ENCODE measurements around the gene IL1RAPL1. TPM values are rescaled to one million over a fixed set of nuclear protein-coding genes. Genes with fewer than 3 reads are reported as not detected.
"Not testable (repeated sequence)": the region's sequence is repeated elsewhere in the genome, so short reads cannot be mapped to it uniquely, and the experiment has no call there.

The IL1RAPL1 gene
- total RNA-seq, 1 donor from 2014 or later: not detected

GRCh38 chrX:29243942-29244341 is 656.7 kb downstream of the IL1RAPL1 start:
- DNase-seq (ENCODE audit: low spot score): no peak

GRCh38 chrX:29254515-29254914 is 667.3 kb downstream of the IL1RAPL1 start:
- no peak for DNase-seq (ENCODE audit: low spot score)

GRCh38 chrX:29257521-29257920 is 670.3 kb downstream of the IL1RAPL1 start:
- DNase-seq (ENCODE audit: low spot score): no peak

DNA sequence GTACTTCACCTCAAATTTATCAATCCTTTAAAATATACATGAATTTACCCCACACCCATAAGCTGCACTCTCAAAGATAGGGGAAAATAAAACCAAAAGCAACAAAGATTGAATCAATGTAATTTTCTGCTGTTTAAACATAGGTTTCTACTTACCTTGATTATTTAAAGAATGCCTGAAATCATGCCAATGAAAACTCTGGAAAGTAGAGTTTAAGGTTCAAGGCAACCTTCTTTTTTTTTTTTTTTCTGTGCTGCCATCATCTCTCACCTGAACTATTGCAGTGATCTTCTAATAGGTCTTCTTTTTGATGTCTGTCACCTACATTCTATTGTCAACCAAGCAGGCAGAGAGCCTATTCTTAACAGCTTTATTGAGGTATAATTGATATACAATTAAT is 682.1 kb downstream of the IL1RAPL1 start:
- DNase-seq (ENCODE audit: low spot score): no peak

GRCh38 chrX:29274517-29274916 is 687.3 kb downstream of the IL1RAPL1 start:
- DNase-seq (ENCODE audit: low spot score): no peak

GRCh38 chrX:29275928-29276327 is 688.7 kb downstream of the IL1RAPL1 start:
- DNase-seq (ENCODE audit: low spot score): no peak

DNA sequence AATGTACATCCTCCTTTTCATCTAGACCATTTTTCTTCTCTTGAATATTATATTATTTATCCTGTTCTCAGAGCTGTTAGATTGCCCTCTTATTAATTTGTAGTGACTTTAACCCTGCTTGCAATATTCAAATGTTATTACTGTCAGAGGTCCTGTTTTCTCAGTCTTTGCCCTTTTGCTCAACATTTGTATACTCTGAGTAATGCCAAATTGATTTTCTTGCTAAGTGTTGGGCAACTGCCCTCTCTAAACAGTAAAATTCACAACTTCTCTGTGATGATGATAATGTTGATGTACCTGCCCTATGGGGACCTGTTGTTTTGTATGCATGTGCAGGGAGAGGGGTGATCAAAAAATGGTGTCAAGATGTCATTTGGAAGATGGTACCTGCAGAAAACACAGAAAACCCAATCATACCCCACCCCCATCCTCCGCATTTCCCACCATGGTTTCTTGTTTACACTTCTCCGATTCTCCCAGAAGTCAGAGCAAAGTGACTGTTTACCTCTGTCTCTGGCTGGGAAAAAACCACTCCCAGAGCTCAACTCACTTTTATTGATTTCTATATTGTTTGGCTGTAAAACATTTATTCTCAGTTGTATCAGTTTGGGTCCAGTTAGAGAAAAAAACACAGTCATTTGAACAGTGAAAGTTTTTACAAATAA is 694.0 kb downstream of the IL1RAPL1 start:
- DNase-seq (ENCODE audit: low spot score): no peak

DNA sequence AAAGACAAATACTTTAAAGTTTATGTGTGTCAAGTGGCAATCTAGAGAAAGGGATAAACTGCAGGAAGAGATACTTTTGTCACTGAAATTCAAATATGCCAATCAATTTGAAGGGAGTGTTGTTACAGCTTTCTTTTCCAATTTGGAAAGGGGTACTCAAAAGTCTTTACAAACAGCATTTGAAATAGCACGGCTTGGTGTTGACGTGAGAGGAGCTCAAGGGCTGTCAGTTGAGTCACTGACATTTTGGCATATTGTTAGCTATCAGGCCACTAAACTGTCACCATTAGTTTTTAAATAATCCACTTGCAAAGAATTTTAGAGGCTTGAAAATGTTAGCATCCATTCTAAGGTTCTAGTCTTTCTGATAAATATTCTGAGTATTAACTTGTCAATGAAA is 698.4 kb downstream of the IL1RAPL1 start:
- no peak for DNase-seq (ENCODE audit: low spot score)

GRCh38 chrX:29295987-29296680 is 708.9 kb downstream of the IL1RAPL1 start:
- no peak for DNase-seq (ENCODE audit: low spot score)

DNA sequence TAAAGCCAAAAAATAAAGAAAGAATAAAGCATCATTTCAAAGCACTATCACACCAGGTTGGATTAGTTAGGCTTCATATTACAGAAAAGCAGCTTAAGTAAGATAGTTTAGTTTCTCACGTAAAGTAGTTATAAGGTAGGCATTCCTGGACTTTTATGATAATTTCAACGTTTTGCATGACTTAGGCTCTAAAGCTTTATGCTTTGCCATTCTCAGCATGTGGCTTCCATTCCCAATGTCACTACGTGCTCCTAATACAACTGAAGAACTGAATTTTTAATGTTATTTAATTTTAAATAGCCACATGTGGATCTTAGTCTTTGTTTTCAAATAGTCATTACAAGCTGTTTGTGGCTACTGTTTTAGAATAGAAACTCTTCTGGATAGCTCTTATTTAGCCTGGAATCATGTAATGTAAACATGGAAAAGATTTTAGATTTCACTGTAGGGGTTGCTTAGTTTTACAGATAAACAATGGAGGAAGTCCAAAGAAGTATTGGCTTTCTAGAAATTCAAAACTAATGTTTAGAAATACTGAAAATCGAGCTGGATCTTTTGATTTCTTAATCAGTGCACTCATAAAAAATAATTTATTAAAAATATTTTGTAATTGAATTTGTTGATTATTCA is 710.0 kb downstream of the IL1RAPL1 start:
- DNase-seq (ENCODE audit: low spot score): no peak

- DNase-seq (ENCODE audit: low spot score): no peak
These were observed 712.4 kb downstream of the IL1RAPL1 start for GRCh38 chrX:29299684-29300083.

DNA sequence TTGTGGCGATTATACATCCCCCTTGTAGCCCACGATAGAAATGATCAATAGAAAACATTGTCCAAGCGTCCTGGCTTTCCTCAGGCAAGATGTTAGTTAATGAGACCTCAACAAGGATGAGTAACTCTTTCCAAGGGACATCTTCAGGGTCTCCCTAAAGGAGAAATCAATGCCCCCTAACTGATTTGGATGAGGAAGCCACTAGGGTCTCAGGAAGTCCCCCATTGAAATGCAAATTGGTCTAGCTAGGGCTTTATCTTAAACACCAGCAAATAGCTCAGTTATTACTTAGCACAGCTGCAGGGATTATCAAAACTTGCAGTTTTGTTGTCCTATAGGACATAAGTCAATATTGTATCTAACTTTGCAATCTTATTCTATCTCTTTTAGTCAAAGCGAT is 721.5 kb downstream of the IL1RAPL1 start:
- DNase-seq (ENCODE audit: low spot score): no peak

DNA sequence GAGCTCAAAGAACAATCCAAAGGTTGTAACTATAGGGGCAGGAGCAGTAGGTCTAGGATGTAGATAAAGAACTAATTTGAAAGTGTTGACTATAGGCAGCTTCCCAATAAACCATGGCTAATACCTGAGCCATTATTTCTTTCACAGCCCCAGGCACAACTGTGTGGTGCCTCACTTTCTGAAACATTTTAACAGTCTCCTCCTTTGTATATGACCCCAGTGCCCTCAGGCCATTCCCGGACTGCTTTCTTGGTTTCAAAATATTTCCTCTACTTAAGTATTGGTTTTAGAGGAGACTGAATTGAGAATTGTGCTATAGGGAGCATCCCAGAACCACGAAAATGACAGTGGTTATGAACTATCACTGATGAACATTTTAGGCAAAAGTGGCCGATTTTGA is 728.7 kb downstream of the IL1RAPL1 start:
- DNase-seq (ENCODE audit: low spot score): no peak

DNA sequence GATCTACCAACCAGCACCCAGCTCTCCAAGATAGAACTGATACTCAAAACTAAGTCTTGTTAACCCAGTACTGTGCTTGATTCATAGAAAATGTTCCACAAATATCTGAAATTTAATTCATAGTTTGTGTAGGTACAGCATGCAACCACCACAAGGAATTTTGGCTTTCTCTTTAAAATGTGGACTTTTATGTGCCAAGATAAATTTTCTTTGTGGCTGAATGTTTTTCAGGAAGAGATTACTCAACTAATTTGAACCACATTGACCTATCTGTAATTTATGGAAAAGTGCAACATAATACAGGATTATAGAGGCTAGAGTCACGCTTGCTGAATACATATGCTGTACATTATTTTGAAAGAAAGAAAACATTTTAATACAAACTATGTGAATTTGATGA is 730.8 kb downstream of the IL1RAPL1 start:
- no peak for DNase-seq (ENCODE audit: low spot score)

DNA sequence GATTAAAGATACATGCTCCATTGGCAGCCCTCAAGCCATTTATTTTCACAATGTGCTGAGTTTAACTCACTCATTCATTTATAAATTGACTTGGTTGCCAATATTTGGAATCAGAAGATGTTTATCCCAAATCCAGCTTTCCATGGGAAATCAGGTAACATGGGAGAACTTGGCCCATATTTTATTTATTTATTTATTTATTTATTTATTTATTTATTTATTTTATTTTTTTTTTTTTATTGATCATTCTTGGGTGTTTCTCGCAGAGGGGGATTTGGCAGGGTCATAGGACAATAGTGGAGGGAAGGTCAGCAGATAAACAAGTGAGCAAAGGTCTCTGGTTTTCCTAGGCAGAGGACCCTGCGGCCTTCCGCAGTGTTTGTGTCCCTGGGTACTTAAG is 745.2 kb downstream of the IL1RAPL1 start:
- DNase-seq (ENCODE audit: low spot score): not testable (repeated sequence)

GRCh38 chrX:29333091-29333490 is 745.8 kb downstream of the IL1RAPL1 start:
- not testable (repeated sequence) for DNase-seq (ENCODE audit: low spot score)

DNA sequence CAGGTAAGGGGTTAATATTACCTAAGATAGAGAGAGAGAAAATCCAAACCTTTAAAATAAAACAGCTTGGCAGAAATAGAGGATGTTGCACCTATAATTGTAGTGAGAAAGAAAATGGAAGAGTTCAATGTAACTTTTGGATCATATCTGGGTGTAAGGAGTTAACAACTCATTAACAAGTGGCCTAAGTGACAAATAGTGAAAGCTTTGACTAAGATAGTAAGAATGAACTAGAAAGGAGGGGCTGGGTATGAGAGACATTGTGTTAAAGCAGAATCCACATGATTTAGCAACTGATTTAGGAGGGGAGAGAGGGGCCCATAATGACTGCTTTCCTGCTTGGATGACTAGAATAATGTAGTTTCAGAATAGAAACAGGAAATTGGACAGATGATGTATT is 761.0 kb downstream of the IL1RAPL1 start:
- no peak for DNase-seq (ENCODE audit: low spot score)

DNA sequence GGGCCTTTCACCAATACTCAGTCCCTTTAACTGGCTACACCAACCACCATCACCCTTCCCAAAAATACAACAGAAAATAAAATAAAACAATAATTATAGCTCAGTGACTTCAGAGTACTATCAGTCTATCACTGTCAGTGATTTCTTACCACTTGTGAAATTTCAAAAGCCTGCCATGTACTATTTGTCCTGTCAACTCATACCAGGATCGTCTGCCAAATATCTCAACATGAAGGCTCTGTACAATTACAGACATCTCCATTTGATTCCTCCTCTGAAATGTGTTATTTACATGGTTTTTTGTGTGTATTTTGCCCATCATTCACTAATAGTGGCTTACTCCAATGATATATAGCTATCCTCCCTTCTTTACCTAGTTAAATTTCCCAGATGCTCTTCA is 772.0 kb downstream of the IL1RAPL1 start:
- no peak for DNase-seq (ENCODE audit: low spot score)

- DNase-seq (ENCODE audit: low spot score): not testable (repeated sequence)
These were observed 787.5 kb downstream of the IL1RAPL1 start for GRCh38 chrX:29374765-29375164.

DNA sequence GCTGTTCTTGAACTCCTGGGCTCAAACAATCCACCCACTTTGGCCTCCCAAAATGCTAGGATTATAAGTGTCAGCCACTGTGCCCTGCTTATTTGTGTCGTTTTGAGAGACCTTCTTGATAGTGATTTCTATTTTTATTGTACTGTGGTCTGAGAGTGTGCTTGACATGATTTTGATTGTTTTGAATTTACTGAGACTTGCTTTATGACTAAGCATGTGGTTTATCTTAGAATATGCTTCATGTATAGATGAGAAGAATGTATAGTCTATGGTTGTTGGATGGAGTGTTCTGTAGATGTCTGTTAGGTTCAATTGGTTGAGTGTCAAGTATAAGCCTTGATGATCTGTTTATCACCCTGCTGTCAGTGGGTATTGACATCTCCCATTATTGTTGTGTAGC is 789.3 kb downstream of the IL1RAPL1 start:
- no peak for DNase-seq (ENCODE audit: low spot score)

DNA sequence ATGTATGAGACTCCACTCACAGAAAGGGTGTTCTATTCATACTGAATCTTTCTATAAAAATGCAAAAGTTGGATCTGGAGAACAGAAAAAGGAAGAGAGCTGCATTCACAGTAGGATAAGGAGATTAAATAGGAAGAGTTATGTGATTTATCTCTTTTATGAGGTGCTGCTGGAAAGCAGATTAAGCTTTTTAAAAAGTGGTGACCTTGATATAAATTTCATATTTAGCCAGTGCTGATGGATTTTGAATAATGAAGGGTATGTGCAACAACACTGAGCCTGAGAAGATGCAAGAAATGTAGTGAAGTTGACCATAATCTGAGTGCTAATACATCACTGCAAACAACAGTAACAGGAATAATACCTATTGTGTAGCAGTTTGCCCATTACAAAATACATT is 795.6 kb downstream of the IL1RAPL1 start:
- no peak for DNase-seq (ENCODE audit: low spot score)

- no peak for DNase-seq (ENCODE audit: low spot score)
These were observed 801.3 kb downstream of the IL1RAPL1 start for GRCh38 chrX:29388509-29388908.

DNA sequence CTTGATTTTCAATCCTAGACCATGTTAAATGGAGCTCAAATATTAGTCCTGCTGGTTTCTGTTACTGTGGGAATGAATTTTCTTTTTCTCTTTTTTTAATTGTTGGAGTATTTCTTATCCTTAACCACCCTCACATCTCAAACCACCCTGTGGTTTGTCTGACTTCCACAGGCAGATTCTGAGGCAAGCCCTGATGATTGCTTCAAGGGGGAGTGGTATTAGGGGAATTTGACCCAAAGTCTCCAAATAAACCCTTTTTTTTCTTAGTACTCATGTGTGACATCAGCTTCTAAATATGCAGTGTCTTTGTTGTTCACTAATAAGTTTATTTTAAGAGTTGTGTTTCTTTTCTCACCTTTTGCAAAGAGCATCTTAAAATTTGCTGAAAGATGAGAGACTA is 810.3 kb downstream of the IL1RAPL1 start:
- DNase-seq (ENCODE audit: low spot score): no peak
